H1 (cell line): ENCODE data around the gene PDP2. TPM values are rescaled to one million over a fixed set of nuclear protein-coding genes. Genes with fewer than 3 reads are reported as not detected.

Experiments used
- CTCF ChIA-PET: fragments of 300-600 bp; sonication (Branson Sonifier 250); formaldehyde crosslinking; loops from one replicate; lab custom pipeline; 2021; ENCODE audit not compliant: partially characterized antibody; lab: Charles Lee
- POLR2A ChIA-PET: fragments of 300-600 bp; sonication (Branson Sonifier 250); formaldehyde crosslinking; loops from one replicate; lab custom pipeline; 2021; ENCODE audit warnings: inconsistent platforms; ENCODE audit not compliant: partially characterized antibody; lab: Charles Lee
- DNase-seq, 2 experiments: peaks; one replicate each; pipeline versions ENCODE4 v3.0.0 to v3.0.0-alpha.2; 2010 to 2022; ENCODE audit warnings: low spot score in 2 of 2, low read depth in 1 of 2, mixed read lengths in 1 of 2
- FAIRE-seq: peaks from 2 replicates; lab custom pipeline; 2011; peaks lifted over from hg19 to GRCh38; lab: Jason Lieb, UNC
- H2AFZ ChIP-seq: 2 replicates; pipeline ENCODE4 v1.8.1; 2012; ENCODE audit warnings: low read length, inconsistent platforms
- H2AK5ac ChIP-seq: 2 replicates; pipeline ENCODE4 v1.6.1; 2013; ENCODE audit warnings: low read depth, low read length
- H2BK120ac ChIP-seq: replicated peaks from 2 replicates; pipeline ENCODE3; 2013; ENCODE audit warnings: low read depth, low read length, inconsistent platforms
- H2BK12ac ChIP-seq: 2 replicates; pipeline ENCODE4 v1.6.1; 2013; ENCODE audit warnings: low read depth, low read length
- H2BK15ac ChIP-seq: 2 replicates; pipeline ENCODE4 v1.6.1; 2013; ENCODE audit warnings: low read length
- H2BK20ac ChIP-seq: 2 replicates; pipeline ENCODE4 v1.6.1; 2013; ENCODE audit warnings: low read length
- H2BK5ac ChIP-seq: 2 replicates; pipeline ENCODE4 v1.6.1; 2013; ENCODE audit warnings: low read depth, low read length
- H3K14ac ChIP-seq: 2 replicates; pipeline ENCODE4 v1.6.1; 2013; ENCODE audit warnings: inconsistent platforms; ENCODE audit not compliant: insufficient read length
- H3K18ac ChIP-seq: 2 replicates; pipeline ENCODE4 v1.6.1; 2013; ENCODE audit warnings: low read length; ENCODE audit errors: extremely low read depth
- H3K23ac ChIP-seq: 2 replicates; pipeline ENCODE4 v1.6.1; 2013; ENCODE audit warnings: inconsistent platforms; ENCODE audit not compliant: insufficient read length
- H3K23me2 ChIP-seq: 2 replicates; pipeline ENCODE4 v1.6.1; 2013; ENCODE audit warnings: low read depth, low read length
- H3K27ac ChIP-seq: 2 replicates; pipeline ENCODE4 v1.6.1; 2011; ENCODE audit warnings: low read depth, low read length, inconsistent platforms
- H3K27me3 ChIP-seq, 4 experiments: replicated peaks in 1 of 4; 1 replicate in 1 of 4; 2 replicates in 3 of 4; pipeline versions ENCODE4 v1.6.1 to v1.8.1; 2011 to 2013; ENCODE audit warnings: low read length in 3 of 4, mild to moderate bottlenecking in 3 of 4, inconsistent platforms in 2 of 4, mixed read lengths in 2 of 4, moderate library complexity in 1 of 4; ENCODE audit not compliant: control insufficient read depth in 3 of 4, insufficient read depth in 3 of 4; ENCODE audit errors: extremely low read depth in 1 of 4
- H3K36me3 ChIP-seq, 4 experiments: 2 replicates each; pipeline versions ENCODE4 v1.6.1 to v1.8.1; 2011 to 2013; ENCODE audit warnings: mild to moderate bottlenecking in 4 of 4, low read length in 3 of 4, moderate library complexity in 2 of 4, control low read depth in 1 of 4, inconsistent platforms in 1 of 4; ENCODE audit not compliant: insufficient read depth in 4 of 4, control insufficient read depth in 2 of 4
- H3K4ac ChIP-seq: replicated peaks from 2 replicates; pipeline ENCODE3; 2013; ENCODE audit warnings: low read length, low read depth, mixed read lengths, inconsistent platforms; ENCODE audit not compliant: insufficient read length
- H3K4me1 ChIP-seq, 4 experiments: replicated peaks in 1 of 4; 1 replicate in 1 of 4; 2 replicates in 3 of 4; pipeline versions ENCODE4 v1.6.1 to v1.8.1; 2011 to 2013; ENCODE audit warnings: low read length in 3 of 4, inconsistent platforms in 2 of 4, mixed read lengths in 1 of 4; ENCODE audit not compliant: insufficient read depth in 4 of 4, control insufficient read depth in 3 of 4
- H3K4me2 ChIP-seq, 2 experiments: 2 replicates each; pipeline versions ENCODE4 v1.6.1 to v1.8.1; 2011 to 2013; ENCODE audit warnings: low read depth in 2 of 2, low read length in 2 of 2, control low read depth in 1 of 2, inconsistent platforms in 1 of 2, mild to moderate bottlenecking in 1 of 2; ENCODE audit not compliant: insufficient read depth in 1 of 2
- H3K4me3 ChIP-seq, 4 experiments: fragments of 200-600, 300-600 bp in 1 of 4; sonication (generic), shearing (Covaris generic), sonication (Bioruptor Twin) in 1 of 4; 2 replicates each; pipeline versions ENCODE4 v1.5.1 to v1.8.1; 2011 to 2016; ENCODE audit warnings: low read length in 4 of 4, low read depth in 3 of 4, control low read depth in 2 of 4, inconsistent platforms in 2 of 4, mild to moderate bottlenecking in 2 of 4, mixed read lengths in 1 of 4, moderate library complexity in 1 of 4; ENCODE audit not compliant: insufficient read depth in 2 of 4; ENCODE audit errors: extremely low read depth in 1 of 4
- H3K56ac ChIP-seq: replicated peaks from 2 replicates; pipeline ENCODE3; 2013; ENCODE audit warnings: low read depth, mild to moderate bottlenecking, mixed read lengths, low read length, inconsistent platforms; ENCODE audit not compliant: insufficient read length
- H3K79me1 ChIP-seq: 2 replicates; pipeline ENCODE4 v1.6.1; 2013; ENCODE audit warnings: low read depth, low read length, control low read depth
- H3K79me2 ChIP-seq, 2 experiments: 2 replicates each; pipeline versions ENCODE4 v1.6.1 to v1.8.1; 2012 to 2013; ENCODE audit warnings: low read length in 2 of 2, mild to moderate bottlenecking in 2 of 2, inconsistent platforms in 1 of 2; ENCODE audit not compliant: insufficient read depth in 2 of 2, control insufficient read depth in 1 of 2
- H3K9ac ChIP-seq, 4 experiments: replicated peaks in 1 of 4; 1 replicate in 1 of 4; 2 replicates in 3 of 4; pipeline versions ENCODE4 v1.6.1 to v1.8.1; 2011 to 2013; ENCODE audit warnings: low read depth in 3 of 4, low read length in 3 of 4, control low read depth in 2 of 4, mild to moderate bottlenecking in 2 of 4, moderate library complexity in 2 of 4, inconsistent platforms in 1 of 4; ENCODE audit errors: extremely low read depth in 1 of 4
- H3K9me3 ChIP-seq, 2 experiments: 2 replicates each; pipeline versions ENCODE4 v1.6.1 to v1.8.1; 2012 to 2013; ENCODE audit warnings: mild to moderate bottlenecking in 2 of 2, moderate library complexity in 2 of 2, control low read depth in 1 of 2, inconsistent platforms in 1 of 2, low read depth in 1 of 2, low read length in 1 of 2, mixed read lengths in 1 of 2; ENCODE audit not compliant: insufficient read depth in 2 of 2
- H4K20me1 ChIP-seq, 2 experiments: replicated peaks in 1 of 2; 2 replicates each; pipeline versions ENCODE3 to v1.8.1; 2011 to 2013; ENCODE audit warnings: inconsistent platforms in 2 of 2, low read length in 2 of 2, mild to moderate bottlenecking in 1 of 2; ENCODE audit not compliant: insufficient read depth in 2 of 2, control insufficient read depth in 1 of 2
- H4K5ac ChIP-seq: 2 replicates; pipeline ENCODE4 v1.6.1; 2013; ENCODE audit warnings: low read length, low read depth, mixed read lengths, inconsistent platforms; ENCODE audit not compliant: insufficient read length
- H4K8ac ChIP-seq: 2 replicates; pipeline ENCODE4 v1.8.0; 2013; ENCODE audit warnings: mild to moderate bottlenecking, moderate library complexity, low read length, inconsistent platforms; ENCODE audit not compliant: insufficient read depth; ENCODE audit errors: extremely low read depth
- H4K91ac ChIP-seq: replicated peaks from 2 replicates; pipeline ENCODE3; 2013; ENCODE audit warnings: low read length, mixed read lengths, inconsistent platforms; ENCODE audit not compliant: insufficient read length
- CREB1 ChIP-seq: IDR thresholded peaks from 2 replicates; pipeline ENCODE4 v1.6.1; 2012; ENCODE audit warnings: inconsistent platforms
- CTBP2 ChIP-seq: IDR thresholded peaks from 2 replicates; pipeline ENCODE4 v1.7.0; 2011; ENCODE audit warnings: borderline replicate concordance, mild to moderate bottlenecking, moderate library complexity, mixed read lengths, low read length; ENCODE audit not compliant: insufficient read depth, insufficient read length
- PHF8 ChIP-seq: fragments of 200-600 bp; sonication (generic); conservative IDR thresholded peaks from 2 replicates; pipeline ENCODE4 v1.7.1; 2012; ENCODE audit warnings: low read depth, mild to moderate bottlenecking, inconsistent platforms, low read length, moderate library complexity
- RNF2 ChIP-seq: fragments of 200-900, 300-1000 bp; sonication (generic); IDR thresholded peaks from 2 replicates; pipeline ENCODE4 v1.7.1; 2016; ENCODE audit warnings: borderline replicate concordance, low read depth, mild to moderate bottlenecking, antibody characterized with exemption, low read length; ENCODE audit not compliant: poor library complexity, severe bottlenecking; ENCODE audit errors: missing control alignments
- SIN3A ChIP-seq, 2 experiments: IDR thresholded peaks in 1 of 2; conservative IDR thresholded peaks in 1 of 2; 2 replicates each; pipeline ENCODE4 v1.6.1; 2011 to 2012; ENCODE audit warnings: low read length in 2 of 2, improper control_type of control experiment in 1 of 2, low read depth in 1 of 2, mild to moderate bottlenecking in 1 of 2
- SP1 ChIP-seq: IDR thresholded peaks from 2 replicates; pipeline ENCODE4 v1.6.1; 2011; ENCODE audit warnings: low read depth, low read length
- SP2 ChIP-seq: IDR thresholded peaks from 2 replicates; pipeline ENCODE4 v1.6.1; 2012; ENCODE audit warnings: mild to moderate bottlenecking, low read length, inconsistent platforms
- SUZ12 ChIP-seq: fragments of 200-600 bp; sonication (generic); IDR thresholded peaks from 2 replicates; pipeline ENCODE4 v1.6.1; 2012; ENCODE audit warnings: mild to moderate bottlenecking, inconsistent platforms, low read length, moderate library complexity, mixed read lengths
- TAF7 ChIP-seq: optimal IDR thresholded peaks from 2 replicates; pipeline ENCODE3; 2011; ENCODE audit warnings: low read depth, mild to moderate bottlenecking, inconsistent platforms, low read length, moderate library complexity, borderline replicate concordance
- WGBS, 2 experiments: shearing (Covaris generic) in 1 of 2; methylation state at CpG; one replicate each; pipeline versions ENCODE4 v1.1.6 to v1.1.7; 2013 to 2015; ENCODE audit warnings: low lambda C conversion rate in 2 of 2, mixed read lengths in 2 of 2, inconsistent platforms in 1 of 2, low coverage in 1 of 2, missing lambda C conversion rate in 1 of 2; ENCODE audit not compliant: insufficient replicate concordance in 2 of 2, insufficient coverage in 1 of 2, insufficient read length in 1 of 2; ENCODE audit errors: extremely low coverage in 1 of 2, missing lambda C conversion rate in 1 of 2; 5-methylcytosine and 5-hydroxymethylcytosine counted together
- polyA plus RNA-seq, 7 experiments: library from polyadenylated mRNA; depleted of rRNA in 3 of 7; stranded (reverse) in 5 of 7; unstranded in 2 of 7; fragments of >200 nt in 5 of 7; fragments of 200-250 nt in 2 of 7; gene quantifications; 1 replicate in 5 of 7; 2 replicates in 1 of 7; 4 replicates in 1 of 7; pipeline versions ENCODE4 v1.2.1 to v1.2.3, GENCODE V29; 2011 to 2013; ENCODE audit warnings: missing spikeins in 2 of 7, mixed read lengths in 2 of 7
- total RNA-seq: library from RNA; stranded (reverse); fragmentation: NEBNext Ultra II Directional; extraction: Animal tissue kit (Norgen Biotek cat#: 25700); gene quantifications from 2 replicates; pipeline ENCODE4 v1.2.1, GENCODE V29; 2021
- TF ChIP-seq, protein P1 (sequence below): IDR thresholded peaks from 2 replicates; pipeline ENCODE4 v1.6.1; 2011; ENCODE audit warnings: low read depth, mild to moderate bottlenecking, low read length; ENCODE audit not compliant: insufficient read depth
- TF ChIP-seq, protein P2 (sequence below): IDR thresholded peaks from 2 replicates; pipeline ENCODE4 v1.6.1; 2011; ENCODE audit warnings: low read length, improper control_type of control experiment

Gene PDP2
- total and polyA plus RNA-seq, 2 of the 8 experiments (the other 6 are each of a cell fraction or from before 2014, with no cell fraction given) = 11.7 to 36.5 TPM

DNA sequence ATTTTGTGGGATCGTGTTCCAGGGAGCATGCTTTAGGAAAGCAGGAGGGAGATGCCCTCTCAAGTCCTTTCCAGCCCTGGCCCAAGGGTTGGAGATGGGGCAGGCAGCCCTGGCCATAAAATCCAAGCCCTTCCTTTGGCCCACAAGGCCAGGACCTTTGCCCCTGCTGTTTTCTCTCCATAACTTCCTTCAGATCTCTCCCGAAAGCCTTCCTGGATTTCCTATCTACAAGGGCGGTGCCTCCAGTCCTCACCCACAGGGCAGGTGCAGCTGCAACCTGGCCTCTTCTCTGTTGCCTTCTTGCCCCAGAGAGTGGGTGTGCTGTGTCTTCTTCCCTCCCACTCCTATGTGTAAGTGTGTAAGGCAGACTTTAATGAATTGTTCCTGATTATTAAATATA, 8.5 kb upstream of the PDP2 start:
- Histone ChIP-seq H3K56ac (no peak overlapping the region), H3K27me3 (no peaks in the 10 kb centered on the region; a peak in 1 of 7 replicates), H4K8ac (no peak overlapping the region), H3K18ac (no peak overlapping the region), H4K5ac (no peak overlapping the region), H2AFZ (no peak overlapping the region), H2BK120ac (no peak overlapping the region), H3K9me3 (no peaks in the 10 kb centered on the region), H3K27ac (no peak overlapping the region), H2BK15ac (0 out of 2 replicates have a peak overlapping the region, but pooled peaks have one; percentile 72), H2BK12ac (no peak overlapping the region), H3K14ac (no peak overlapping the region), H2AK5ac (no peak overlapping the region), H3K4ac (no peak overlapping the region), H3K23ac (no peak overlapping the region), H2BK20ac (no peak overlapping the region), H3K36me3 (no peaks in the 10 kb centered on the region), H4K20me1 (no peaks in the 10 kb centered on the region), H3K4me1 (peaks cover 0 to 6% (median 2%) of the 10 kb centered on the region in 4 experiments; a peak in 4 of 7 replicates), H3K9ac (no peak overlapping the region), H3K79me1 (no peaks in the 10 kb centered on the region), H3K4me3 (no peak overlapping the region), H3K79me2 (no peaks in the 10 kb centered on the region), H4K91ac (no peak overlapping the region), H3K4me2 (no peak overlapping the region; a peak in 1 of 4 replicates), H3K23me2 (no peaks in the 10 kb centered on the region), H2BK5ac (no peak overlapping the region)
- POLR2A ChIA-PET = interaction anchor here (0.6 to 1.6 kb wide), 4 partner anchors 10 to 123 kb away, joined by 3 to 7 read pairs (median 3); partner anchors contain the start of gene DYNC1LI2
- DNase-seq (no peak), FAIRE-seq (no peak)
- CTCF ChIA-PET = interaction anchor here (0.7 to 2.1 kb wide), 10 partner anchors 9 to 144 kb away, joined by 3 to 10 read pairs (median 5); partner anchors contain the start of gene PDP2
- WGBS, 2 experiments = 82% methylated on average over 3 of the region's 3 CpGs; no CpG with 5 or more reads in 1 of the 2 experiments
- no peak for TF ChIP-seq SP1
- no peak for TF ChIP-seq PHF8
- no peak for TF ChIP-seq CREB1
- no peak for TF ChIP-seq SUZ12
- no peak for TF ChIP-seq SIN3A (conservative IDR thresholded peaks at IDR 0.05 in 1 of 2, IDR thresholded peaks at IDR 0.05 in 1 of 2; ENCODE audit: low read depth in 1 of 2, low read length in 2 of 2)
- TF ChIP-seq SP2 = no peak
- TF ChIP-seq CTBP2 = no peak
- TF ChIP-seq TAF7 = no peak
- TF ChIP-seq, protein P1, sequence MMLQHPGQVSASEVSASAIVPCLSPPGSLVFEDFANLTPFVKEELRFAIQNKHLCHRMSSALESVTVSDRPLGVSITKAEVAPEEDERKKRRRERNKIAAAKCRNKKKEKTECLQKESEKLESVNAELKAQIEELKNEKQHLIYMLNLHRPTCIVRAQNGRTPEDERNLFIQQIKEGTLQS = no peak
- TF ChIP-seq, protein P2, sequence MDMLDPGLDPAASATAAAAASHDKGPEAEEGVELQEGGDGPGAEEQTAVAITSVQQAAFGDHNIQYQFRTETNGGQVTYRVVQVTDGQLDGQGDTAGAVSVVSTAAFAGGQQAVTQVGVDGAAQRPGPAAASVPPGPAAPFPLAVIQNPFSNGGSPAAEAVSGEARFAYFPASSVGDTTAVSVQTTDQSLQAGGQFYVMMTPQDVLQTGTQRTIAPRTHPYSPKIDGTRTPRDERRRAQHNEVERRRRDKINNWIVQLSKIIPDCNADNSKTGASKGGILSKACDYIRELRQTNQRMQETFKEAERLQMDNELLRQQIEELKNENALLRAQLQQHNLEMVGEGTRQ = no peak
- TF ChIP-seq RNF2 = no peak
